AG04449 (cell line): Measurements from ENCODE around the gene PPP1R16B.

ENCODE experiments used
- CTCF ChIA-PET: fragments of 350-600 bp; formaldehyde crosslinking; extraction: SDS; loops from one replicate; lab custom pipeline; 2021; ENCODE audit warnings: antibody characterized with exemption; lab: Yijun Ruan, JAX
- POLR2A ChIA-PET: fragments of 400-600, 350-600 bp; formaldehyde crosslinking; extraction: SDS; loops from one replicate; lab custom pipeline; 2020; ENCODE audit warnings: antibody characterized with exemption, inconsistent platforms; lab: Yijun Ruan, JAX
- DNase-seq: peaks from one replicate; pipeline ENCODE4 v3.0.0-alpha.2; 2010; ENCODE audit warnings: low read depth, low spot score
- H3K4me3 ChIP-seq: 2 replicates; pipeline ENCODE4 v1.5.1; 2011; ENCODE audit warnings: low read depth, mild to moderate bottlenecking, control low read depth, low read length
- TF ChIP-seq, protein P1 (sequence below): IDR thresholded peaks from one replicate; pipeline ENCODE4 v1.5.1; 2011; ENCODE audit warnings: mild to moderate bottlenecking, moderate library complexity, low read length, control low read depth, inconsistent platforms; ENCODE audit not compliant: insufficient read depth; ENCODE audit errors: missing control alignments

PPP1R16B gene

DNA sequence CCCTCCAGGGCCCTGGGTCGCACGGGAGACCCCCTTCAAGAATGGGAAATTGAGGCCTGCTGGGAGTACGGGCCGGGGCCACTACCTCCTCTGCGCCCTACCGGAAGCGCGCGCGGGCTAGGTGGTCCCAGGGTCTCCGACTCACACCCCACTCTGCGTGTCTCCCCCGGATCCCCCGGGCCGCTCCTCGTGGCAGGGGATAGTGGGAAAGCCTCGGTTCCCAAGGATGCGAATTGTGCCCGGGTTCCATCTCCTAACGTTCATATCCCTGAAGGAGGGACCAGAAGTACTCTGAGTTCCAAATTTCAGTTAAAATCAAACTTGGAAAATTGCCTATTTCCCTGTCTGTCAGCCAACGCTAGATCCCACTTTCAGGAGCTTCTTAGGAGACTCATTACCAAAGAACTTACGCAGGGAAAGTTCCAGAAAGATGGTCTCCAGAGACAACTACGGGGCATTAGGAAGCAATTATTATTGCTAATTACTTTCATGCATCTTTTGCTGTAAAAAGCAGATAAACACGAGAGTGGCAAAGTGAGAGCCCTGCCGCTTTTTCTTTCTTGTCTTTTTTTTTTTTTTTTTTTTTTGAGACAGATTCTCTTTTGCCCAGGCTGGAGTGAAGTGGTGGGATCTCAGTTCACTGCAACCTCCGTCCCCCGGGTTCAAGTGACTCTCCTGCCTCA is 121.6 kb downstream of the PPP1R16B start:
- ChIA-PET POLR2A (interaction anchor here (0.6 to 1.6 kb wide), 3 partner anchors 35 to 122 kb away, joined by 4 to 8 read pairs (median 5); partner anchors contain the start of gene DHX35), CTCF (interaction anchor here (0.9 to 15.0 kb wide), 17 partner anchors 7 to 122 kb away, joined by 3 to 296 read pairs (median 4); no protein-coding TSS in a partner anchor)
- no peak for DNase-seq
- TF ChIP-seq, protein P1, sequence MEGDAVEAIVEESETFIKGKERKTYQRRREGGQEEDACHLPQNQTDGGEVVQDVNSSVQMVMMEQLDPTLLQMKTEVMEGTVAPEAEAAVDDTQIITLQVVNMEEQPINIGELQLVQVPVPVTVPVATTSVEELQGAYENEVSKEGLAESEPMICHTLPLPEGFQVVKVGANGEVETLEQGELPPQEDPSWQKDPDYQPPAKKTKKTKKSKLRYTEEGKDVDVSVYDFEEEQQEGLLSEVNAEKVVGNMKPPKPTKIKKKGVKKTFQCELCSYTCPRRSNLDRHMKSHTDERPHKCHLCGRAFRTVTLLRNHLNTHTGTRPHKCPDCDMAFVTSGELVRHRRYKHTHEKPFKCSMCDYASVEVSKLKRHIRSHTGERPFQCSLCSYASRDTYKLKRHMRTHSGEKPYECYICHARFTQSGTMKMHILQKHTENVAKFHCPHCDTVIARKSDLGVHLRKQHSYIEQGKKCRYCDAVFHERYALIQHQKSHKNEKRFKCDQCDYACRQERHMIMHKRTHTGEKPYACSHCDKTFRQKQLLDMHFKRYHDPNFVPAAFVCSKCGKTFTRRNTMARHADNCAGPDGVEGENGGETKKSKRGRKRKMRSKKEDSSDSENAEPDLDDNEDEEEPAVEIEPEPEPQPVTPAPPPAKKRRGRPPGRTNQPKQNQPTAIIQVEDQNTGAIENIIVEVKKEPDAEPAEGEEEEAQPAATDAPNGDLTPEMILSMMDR, result no peak
- peak overlapping the region; percentile 79 for H3K4me3 ChIP-seq

DNA sequence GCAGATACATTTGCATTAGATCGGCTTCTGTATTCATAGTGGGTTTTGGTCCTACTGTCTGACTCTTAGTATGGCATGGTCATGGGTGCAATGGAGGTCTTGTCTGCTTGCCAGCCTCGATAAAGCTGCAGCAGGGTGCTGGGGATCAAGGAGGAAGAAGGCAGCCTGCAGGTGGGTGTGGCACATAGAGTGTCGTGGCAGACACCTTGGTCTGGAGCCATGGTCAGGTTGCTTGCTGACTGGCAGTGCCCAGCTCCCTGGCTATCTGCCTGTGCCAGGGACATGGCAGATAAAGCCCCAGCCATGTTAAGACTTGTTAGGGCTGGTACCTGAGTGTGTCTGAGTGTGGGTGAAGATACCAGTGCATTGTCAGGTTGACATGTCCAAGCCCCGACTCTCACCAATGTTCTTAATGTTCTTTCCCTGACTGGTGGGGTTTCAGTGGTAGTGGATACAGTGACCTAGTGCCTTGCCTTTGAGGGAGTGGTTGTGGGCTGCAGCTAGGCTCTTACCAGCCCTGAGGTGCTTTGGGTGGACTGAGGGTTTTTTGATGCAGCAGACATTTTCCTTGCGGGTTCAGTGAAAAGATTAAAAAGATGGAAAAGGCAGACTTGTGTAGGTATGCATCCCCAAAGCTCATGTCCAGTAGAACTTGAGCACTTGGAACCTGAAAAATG is 122.5 kb downstream of the PPP1R16B start:
- H3K4me3 ChIP-seq, result peak overlapping the region; percentile 42
- TF ChIP-seq, protein P1, result no peak
- ChIA-PET CTCF (interaction anchor here (0.9 to 15.0 kb wide), 9 partner anchors 8 to 153 kb away, joined by 3 to 296 read pairs (median 4); no protein-coding TSS in a partner anchor), POLR2A (interaction anchor here (0.6 kb wide), 1 partner anchor 36 kb away, joined by 4 read pairs; no protein-coding TSS in a partner anchor)
- DNase-seq, result no peak

DNA sequence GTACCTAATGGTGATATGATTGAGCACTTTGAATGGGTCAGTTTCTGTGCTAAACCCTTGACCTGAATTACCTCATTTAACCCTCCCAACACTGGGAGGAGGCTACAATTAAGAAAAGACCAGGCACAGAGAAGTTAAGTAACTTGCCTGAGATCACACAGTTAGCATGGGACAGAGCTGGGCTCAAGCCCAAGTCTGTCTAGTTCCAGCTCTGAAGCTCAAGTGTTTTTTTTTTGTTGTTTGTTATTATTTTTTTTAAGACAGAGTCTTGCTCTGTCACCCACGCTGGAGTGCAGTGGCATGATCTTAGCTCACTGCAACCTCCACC is 124.7 kb downstream of the PPP1R16B start:
- TF ChIP-seq, protein P1, result no peak
- POLR2A ChIA-PET, result interaction anchor here (0.7 kb wide), 1 partner anchor 32 kb away, joined by 3 read pairs; the partner anchor contains the start of gene DHX35
- H3K4me3 ChIP-seq, result no peak overlapping the region
- CTCF ChIA-PET, result interaction anchor here (0.8 to 15.0 kb wide), 6 partner anchors 10 to 496 kb away, joined by 3 to 296 read pairs (median 4); partner anchors contain the start of genes DHX35 and SNHG17
- no peak for DNase-seq

DNA sequence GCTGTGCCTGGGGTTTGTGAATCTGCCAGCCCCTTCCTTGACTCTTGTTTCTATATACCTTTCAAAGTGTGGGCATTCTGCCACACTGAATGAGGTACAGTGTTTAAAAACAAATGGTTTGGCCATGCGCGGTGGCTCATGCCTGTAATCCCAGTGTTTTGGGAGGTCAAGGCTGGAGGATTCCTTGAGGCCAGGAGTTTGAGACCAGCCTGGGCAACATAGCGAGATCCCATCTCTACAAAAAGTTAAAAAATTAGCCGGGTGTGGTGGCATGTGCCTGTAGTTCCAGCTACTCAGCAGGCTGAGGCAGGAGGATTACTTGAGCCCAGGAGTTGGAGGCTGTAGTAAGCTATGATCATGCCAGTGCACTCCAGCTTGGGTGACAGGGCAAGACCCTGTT is 126.5 kb downstream of the PPP1R16B start:
- no peak for DNase-seq
- TF ChIP-seq, protein P1, result no peak
- CTCF ChIA-PET, result interaction anchor here (1.0 to 15.0 kb wide), 5 partner anchors 10 to 148 kb away, joined by 3 to 296 read pairs (median 6); partner anchors contain the start of gene DHX35
- H3K4me3 ChIP-seq, result no peak overlapping the region
- POLR2A ChIA-PET, result no interaction called here

DNA sequence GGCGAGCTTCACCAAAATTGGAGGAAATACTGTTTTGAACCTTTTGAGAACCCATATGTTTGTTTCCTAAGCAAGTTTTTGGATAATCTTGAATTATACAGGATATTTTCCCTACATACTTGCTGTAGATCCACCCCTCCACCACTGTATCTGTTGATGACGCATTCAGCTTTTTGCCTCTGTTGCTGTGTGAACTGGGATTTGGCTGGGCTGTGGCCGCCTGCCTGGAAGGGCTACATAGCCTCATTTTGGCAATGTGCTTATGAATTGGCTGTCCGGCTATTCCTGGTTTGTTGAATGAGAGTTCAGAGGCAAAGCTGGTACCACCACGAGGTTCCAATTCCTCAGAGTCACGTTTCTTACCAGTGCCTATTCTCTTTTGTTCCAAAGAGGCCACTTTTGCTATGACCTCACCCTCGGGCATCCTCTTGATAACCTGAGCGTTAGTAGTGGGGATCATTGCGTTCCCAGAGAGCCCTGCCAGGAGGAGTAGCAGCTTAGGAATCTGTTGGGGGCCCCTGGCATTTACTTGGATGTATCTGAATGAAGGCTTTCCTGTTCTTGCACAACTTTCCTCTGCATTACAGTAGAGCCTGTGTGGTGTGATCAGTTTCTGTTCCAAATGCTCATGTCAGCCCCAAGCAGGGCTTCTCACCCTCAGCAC is 127.1 kb downstream of the PPP1R16B start:
- peak; percentile 14 for DNase-seq
- ChIA-PET POLR2A (no interaction called here), CTCF (interaction anchor here (1.0 to 15.0 kb wide), 4 partner anchors 10 to 116 kb away, joined by 3 to 296 read pairs (median 7); partner anchors contain the start of gene DHX35)
- TF ChIP-seq, protein P1, result no peak
- no peak overlapping the region for H3K4me3 ChIP-seq
